Parathyroid adenoma (tissue), 2 donors: Measurements from ENCODE around the gene VPS37C.

Source experiments
- H2AFZ ChIP-seq: fragments of 300-600 bp; sonication (generic); one replicate; pipeline ENCODE4 v1.7.0; 2017; ENCODE audit warnings: antibody characterized with exemption, mild to moderate bottlenecking
- H3K27ac ChIP-seq: fragments of 300-600 bp; sonication (generic); one replicate; pipeline ENCODE4 v1.7.0; 2017
- H3K27me3 ChIP-seq: fragments of 300-600 bp; sonication (generic); one replicate; pipeline ENCODE4 v1.7.0; 2017; ENCODE audit warnings: low read length; ENCODE audit not compliant: control insufficient read depth, insufficient read depth
- H3K36me3 ChIP-seq: fragments of 300-600 bp; sonication (generic); one replicate; pipeline ENCODE4 v1.7.0; 2017; ENCODE audit warnings: low read length; ENCODE audit not compliant: control insufficient read depth, insufficient read depth
- H3K4me1 ChIP-seq: fragments of 300-600 bp; sonication (generic); one replicate; pipeline ENCODE4 v1.7.0; 2017; ENCODE audit warnings: control low read depth
- H3K4me2 ChIP-seq: fragments of 300-600 bp; sonication (generic); one replicate; pipeline ENCODE4 v1.7.0; 2017; ENCODE audit warnings: low read length
- H3K4me3 ChIP-seq: fragments of 300-600 bp; sonication (generic); one replicate; pipeline ENCODE4 v1.7.0; 2017; ENCODE audit warnings: low read depth, low read length
- H3K79me2 ChIP-seq: fragments of 300-600 bp; sonication (generic); one replicate; pipeline ENCODE4 v1.7.0; 2017; ENCODE audit warnings: control low read depth
- H3K9ac ChIP-seq: fragments of 300-600 bp; sonication (generic); one replicate; pipeline ENCODE4 v1.7.0; 2017; ENCODE audit warnings: mild to moderate bottlenecking
- H3K9me3 ChIP-seq: fragments of 300-600 bp; sonication (generic); one replicate; pipeline ENCODE4 v1.7.0; 2017; ENCODE audit warnings: low read length; ENCODE audit not compliant: control insufficient read depth
- TF ChIP-seq, protein P1 (sequence below): fragments of 300-600 bp; sonication (generic); IDR thresholded peaks from one replicate; pipeline ENCODE4 v1.7.0; 2017; ENCODE audit warnings: antibody characterized with exemption, mild to moderate bottlenecking
- donor health status: primary hyperparathyroidism.

VPS37C gene

DNA sequence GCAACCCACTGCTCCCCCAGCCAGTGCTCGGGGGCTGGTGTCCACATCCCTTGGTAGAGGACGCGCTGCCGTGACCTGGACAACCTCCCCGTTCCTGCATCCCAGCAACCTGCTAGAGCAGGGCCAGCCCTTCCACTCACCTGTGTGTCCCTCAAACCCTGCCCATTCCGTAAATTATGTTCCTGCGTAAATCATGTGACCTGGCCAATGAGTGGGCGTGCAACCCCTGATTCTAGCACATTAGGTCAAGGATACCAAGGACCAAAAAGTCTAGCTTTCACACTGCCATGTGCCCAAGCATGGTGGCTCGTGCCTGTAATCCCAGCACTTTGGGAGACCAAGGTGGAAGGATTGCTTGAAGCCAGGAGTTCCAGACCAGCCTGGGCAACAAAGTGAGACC, 33.2 kb downstream of the VPS37C start:
- Histone ChIP-seq H3K4me1 (no peaks in the 10 kb centered on the region), H3K4me2 (no peak overlapping the region)

DNA sequence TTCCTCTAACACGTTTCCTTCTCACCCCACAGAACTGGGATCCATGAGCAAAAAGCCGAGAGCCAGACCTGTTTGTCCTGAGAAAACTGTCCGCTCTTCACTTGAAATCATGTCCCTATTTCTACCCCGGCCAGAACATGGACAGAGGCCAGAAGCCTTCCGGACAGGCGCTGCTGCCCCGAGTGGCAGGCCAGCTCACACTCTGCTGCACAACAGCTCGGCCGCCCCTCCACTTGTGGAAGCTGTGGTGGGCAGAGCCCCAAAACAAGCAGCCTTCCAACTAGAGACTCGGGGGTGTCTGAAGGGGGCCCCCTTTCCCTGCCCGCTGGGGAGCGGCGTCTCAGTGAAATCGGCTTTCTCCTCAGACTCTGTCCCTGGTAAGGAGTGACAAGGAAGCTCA, 35.0 kb downstream of the VPS37C start:
- Histone ChIP-seq H3K27ac (no peak overlapping the region), H3K79me2 (no peaks in the 10 kb centered on the region), H3K9me3 (no peaks in the 10 kb centered on the region), H2AFZ (no peak overlapping the region), H3K4me2 (no peak overlapping the region), H3K27me3 (no peaks in the 10 kb centered on the region), H3K36me3 (no peaks in the 10 kb centered on the region), H3K9ac (no peak overlapping the region), H3K4me1 (no peaks in the 10 kb centered on the region), H3K4me3 (no peak overlapping the region)
- TF ChIP-seq, protein P1, sequence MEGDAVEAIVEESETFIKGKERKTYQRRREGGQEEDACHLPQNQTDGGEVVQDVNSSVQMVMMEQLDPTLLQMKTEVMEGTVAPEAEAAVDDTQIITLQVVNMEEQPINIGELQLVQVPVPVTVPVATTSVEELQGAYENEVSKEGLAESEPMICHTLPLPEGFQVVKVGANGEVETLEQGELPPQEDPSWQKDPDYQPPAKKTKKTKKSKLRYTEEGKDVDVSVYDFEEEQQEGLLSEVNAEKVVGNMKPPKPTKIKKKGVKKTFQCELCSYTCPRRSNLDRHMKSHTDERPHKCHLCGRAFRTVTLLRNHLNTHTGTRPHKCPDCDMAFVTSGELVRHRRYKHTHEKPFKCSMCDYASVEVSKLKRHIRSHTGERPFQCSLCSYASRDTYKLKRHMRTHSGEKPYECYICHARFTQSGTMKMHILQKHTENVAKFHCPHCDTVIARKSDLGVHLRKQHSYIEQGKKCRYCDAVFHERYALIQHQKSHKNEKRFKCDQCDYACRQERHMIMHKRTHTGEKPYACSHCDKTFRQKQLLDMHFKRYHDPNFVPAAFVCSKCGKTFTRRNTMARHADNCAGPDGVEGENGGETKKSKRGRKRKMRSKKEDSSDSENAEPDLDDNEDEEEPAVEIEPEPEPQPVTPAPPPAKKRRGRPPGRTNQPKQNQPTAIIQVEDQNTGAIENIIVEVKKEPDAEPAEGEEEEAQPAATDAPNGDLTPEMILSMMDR: no peak

More for the DNA sequence above, 33.2 kb downstream of the VPS37C start:
- TF ChIP-seq, protein P1: no peak
- Histone ChIP-seq H3K9me3 (no peaks in the 10 kb centered on the region), H2AFZ (no peak overlapping the region), H3K36me3 (no peaks in the 10 kb centered on the region), H3K9ac (no peak overlapping the region), H3K27me3 (no peaks in the 10 kb centered on the region), H3K27ac (no peak overlapping the region), H3K79me2 (no peaks in the 10 kb centered on the region), H3K4me3 (no peak overlapping the region)

DNA sequence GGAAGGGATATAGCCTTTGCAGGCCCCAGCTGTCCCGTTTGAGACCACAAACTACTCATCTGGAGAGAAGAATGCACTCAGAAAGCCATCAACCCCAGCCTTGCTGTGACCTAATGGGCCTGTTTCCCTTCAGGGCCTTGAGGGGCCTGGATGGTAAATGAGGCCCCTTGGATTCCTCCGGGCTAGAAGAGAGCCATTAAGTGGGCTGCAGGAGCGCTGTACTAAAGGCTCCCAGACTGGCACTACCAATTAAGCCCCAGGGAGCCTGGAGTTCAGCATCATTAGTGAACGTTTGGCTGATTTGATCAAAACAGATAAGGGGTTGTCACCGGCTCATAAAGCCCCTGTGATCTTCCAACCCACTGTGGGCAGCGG, 35.9 kb downstream of the VPS37C start:
- no peak overlapping the region for H3K4me2 ChIP-seq
- no peaks in the 10 kb centered on the region for H3K36me3 ChIP-seq
- TF ChIP-seq, protein P1: no peak
- no peak overlapping the region for H3K27ac ChIP-seq
- H3K79me2 ChIP-seq: no peaks in the 10 kb centered on the region
- no peak overlapping the region for H3K9ac ChIP-seq
- no peaks in the 10 kb centered on the region for H3K27me3 ChIP-seq
- H3K4me3 ChIP-seq: no peak overlapping the region
- no peaks in the 10 kb centered on the region for H3K9me3 ChIP-seq
- no peak overlapping the region for H2AFZ ChIP-seq
- no peaks in the 10 kb centered on the region for H3K4me1 ChIP-seq

DNA sequence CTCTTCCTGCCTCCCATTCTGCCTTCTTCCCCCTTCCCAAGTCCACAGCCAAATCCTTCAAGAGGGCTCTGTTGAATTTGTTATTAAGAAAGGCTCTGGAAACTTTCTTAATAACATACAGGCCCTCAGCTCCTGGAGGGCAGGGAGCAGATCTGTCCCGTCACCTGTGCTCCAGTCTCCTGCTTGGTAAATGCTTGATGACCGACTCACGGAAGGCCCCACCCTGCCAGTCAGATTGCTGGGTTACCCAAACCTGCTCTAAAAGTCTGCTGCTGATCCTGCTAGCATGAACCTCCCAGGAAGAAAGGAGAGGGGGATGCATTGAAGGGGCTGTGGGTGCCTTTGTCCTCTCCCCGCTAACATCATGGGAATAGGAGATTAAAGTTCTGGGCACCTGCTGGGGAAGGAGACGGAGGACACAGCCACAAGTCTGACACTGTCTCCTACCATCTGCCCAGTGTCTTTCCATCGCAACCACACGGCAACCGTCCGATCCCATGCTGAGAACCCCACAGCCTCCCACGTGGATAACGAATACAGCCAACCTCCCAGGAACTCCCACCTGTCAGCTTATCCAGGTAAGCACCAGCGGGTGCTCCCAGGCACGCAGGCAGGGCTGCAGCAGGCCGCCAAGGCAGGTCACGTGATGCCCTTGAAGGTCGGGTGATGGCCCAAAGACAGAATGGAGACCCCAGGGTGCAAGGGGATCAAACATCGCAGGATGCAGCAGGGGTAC, 36.5 kb downstream of the VPS37C start:
- Histone ChIP-seq H3K79me2 (no peaks in the 10 kb centered on the region), H3K9ac (no peak overlapping the region), H3K4me2 (no peak overlapping the region), H3K4me3 (no peak overlapping the region), H3K9me3 (no peaks in the 10 kb centered on the region), H3K36me3 (no peaks in the 10 kb centered on the region), H2AFZ (no peak overlapping the region), H3K27ac (no peak overlapping the region), H3K27me3 (no peaks in the 10 kb centered on the region), H3K4me1 (no peaks in the 10 kb centered on the region)
- TF ChIP-seq, protein P1: no peak
